ENCODE results near the gene CUL1.

CUL1 gene

DNA sequence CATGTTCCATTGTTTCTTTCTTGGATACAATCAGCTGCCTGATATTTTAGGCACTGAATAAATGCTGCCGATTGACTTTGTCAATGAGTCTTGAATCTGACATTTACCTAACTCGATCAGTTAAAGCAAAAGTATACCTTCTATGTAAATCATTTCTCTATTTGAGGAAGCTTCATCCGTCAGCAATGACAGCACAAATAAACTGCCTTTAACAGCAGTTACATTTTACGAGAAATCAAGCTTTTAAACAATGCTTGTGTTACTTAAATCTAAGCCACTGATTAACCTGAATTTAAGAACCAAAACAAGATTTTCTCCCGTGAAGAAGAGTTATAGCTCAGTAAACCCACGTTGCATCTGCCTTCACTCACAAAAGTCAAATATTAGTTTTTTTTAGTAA lies 71.3 kb downstream of the CUL1 start:
- no peak for DNase-seq

DNA sequence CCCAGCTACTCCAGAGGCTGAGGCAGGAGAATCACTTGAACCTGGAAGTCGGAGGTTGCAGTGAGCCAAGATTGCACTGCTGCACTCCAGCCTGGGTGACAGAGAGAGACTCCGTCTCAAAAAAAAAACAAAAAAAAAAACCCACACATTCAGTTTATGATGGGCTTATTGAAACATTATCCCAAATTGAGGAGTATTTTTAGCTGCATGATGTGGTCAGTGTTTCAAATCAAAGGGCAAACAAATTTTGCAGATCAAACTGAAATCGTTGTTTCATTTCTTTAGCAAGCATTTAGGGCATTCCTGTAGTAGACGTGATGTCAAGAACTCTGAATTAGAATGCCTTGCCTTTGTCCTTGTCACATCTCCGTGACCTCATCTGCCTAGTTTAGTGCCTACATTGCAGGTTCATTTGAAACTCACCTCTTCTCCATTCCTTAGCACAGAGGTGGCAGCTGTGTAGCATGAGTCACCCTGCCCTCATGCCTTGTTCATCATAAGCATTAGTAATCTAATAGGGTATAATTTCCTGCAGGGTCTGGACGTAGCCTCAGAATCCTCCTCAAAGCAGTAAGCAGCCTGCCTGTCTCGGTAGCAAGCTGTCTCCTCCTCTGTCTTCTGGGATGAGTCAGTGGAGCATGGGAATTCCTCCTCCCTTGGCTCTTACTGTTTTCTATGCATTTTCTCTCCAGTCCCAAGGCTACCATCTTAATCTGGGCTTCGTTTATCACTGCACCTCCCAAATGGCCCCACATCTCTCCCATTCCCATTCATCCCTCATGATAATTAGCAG lies 73.8 kb downstream of the CUL1 start:
- DNase-seq: peak; percentile 81

DNA sequence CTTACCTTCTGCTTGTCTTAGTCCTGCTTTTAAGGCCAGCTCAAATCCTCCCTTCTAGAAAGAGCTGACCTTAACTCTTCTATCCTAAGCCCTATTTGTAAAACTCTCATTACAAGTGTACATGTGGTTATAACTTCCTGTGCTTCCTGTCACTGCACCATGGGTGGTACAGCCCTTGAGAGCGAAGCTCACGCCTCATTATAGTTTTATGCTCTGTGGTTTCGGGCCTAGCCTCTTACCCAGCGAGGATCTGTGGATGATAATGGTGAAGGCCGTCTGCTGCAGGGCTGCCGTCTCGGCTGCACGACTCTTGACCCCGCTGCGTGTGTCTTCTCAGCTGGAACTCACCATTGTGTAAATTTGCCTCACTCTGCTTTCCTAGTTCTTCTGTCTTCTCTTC lies 74.6 kb downstream of the CUL1 start:
- DNase-seq: no peak

DNA sequence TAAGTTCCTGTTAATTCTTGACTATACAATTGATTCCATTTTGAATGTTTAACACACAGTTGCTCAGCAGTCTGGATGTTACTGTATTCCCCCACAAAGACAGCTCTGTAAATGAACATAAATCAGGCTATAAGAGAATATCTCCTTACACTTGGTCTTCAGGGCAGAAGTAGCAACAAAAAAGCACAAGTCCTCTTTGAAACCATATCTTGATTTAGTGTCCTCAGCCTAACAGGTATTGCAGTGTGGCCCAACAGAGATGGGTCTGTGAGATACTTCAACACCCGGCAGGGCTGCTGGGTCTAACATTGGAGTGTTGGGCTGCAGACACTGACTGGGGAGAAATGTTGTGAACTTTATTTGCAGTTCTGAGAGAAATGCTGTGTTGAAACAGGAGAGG lies 75.8 kb downstream of the CUL1 start:
- no peak for DNase-seq

DNA sequence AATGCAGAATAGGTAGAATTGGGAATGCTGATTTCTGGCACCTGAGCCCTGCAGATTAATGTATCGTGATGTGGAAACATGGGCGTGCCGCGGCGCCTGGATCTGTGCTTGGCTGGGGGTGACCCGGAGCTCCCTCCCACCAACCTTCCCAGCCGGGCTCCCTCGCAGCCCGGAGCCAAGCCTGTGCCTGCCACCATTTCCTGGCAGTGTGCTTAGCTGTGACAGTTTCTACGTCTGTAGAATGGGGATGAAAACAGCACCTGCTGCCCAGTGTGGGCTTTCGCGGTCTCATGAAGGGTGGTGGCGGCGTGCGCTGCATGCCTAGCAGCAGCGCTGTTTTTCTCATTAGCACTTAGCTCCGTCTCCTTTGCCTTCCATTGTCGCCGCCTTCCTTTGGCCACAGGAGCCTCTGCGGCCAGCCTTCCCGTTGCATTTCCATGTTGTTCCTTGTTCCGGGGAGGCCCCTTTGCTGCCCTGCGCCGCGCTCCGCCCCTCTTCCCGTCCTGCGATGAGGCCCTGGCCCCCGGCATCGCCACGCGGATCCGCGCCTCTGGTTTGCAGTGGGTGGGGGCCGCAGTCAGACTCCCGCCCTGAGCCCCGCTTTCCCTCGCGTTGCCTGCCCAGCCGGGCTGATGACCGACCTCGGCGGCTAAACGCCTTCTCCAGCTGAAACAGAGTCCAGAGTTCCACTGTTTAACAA lies 84.2 kb downstream of the CUL1 start:
- no peak for DNase-seq

DNA sequence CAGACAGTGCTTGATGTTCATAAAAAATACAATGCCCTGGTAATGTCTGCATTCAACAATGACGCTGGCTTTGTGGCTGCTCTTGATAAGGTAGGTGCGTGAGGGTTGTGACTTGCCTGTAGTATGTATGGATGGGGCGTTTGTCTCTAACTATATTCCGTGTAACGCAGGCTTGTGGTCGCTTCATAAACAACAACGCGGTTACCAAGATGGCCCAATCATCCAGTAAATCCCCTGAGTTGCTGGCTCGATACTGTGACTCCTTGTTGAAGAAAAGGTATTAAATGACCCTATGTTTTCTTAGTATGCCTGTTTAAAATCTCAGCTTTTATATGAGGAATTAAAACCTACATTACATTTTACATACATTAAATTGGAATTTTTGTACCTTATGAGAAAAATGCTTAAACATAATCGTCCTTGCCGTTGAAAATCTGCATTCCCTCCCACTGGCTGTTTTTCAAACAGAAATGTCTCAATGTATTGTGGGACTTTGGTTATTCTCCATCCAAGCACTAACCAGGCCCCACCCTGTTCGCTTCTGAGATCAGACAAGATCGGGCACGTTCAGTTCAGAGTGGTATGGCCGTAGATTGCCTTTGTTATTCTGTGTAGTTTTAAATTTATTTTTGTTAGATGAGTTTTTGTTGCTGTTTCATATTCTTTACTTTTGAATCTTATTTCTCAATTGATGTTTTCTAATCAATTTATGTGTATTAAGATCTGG lies 85.3 kb downstream of the CUL1 start:
- no peak for DNase-seq

DNA sequence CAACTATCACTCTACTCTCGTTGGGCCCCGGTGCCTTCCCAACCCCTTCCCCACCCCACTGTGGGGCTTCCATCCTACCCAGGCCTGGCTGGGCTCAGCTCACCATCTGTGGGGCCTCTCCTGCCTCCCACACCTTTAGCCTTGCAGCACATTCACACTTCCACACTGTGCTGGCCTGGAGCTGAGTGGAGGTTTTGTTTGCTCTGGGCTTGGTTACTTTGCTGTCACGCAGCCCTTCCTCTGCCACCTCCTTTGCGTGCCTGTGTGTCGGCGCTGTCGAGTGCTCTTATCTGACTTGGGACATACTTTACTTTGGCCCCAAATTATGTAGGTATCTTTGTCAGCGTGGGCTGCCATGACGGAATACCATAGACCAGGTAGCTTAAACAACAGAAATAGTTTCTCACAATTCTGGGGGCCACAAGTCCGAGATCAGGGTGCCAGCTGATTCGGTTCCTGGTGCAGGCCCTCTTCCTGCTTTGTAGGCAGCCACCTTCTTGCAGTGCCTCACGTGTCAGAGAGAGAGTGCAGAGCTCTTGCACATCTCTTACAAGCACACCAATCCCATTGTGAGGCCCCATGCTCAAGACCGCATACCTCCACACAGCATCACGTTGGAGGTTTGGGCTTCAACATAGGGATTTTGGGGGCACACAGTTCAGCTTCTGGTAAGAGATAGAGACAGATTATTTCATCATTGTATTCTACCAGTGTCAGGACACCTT lies 89.0 kb downstream of the CUL1 start:
- no peak for DNase-seq

DNA sequence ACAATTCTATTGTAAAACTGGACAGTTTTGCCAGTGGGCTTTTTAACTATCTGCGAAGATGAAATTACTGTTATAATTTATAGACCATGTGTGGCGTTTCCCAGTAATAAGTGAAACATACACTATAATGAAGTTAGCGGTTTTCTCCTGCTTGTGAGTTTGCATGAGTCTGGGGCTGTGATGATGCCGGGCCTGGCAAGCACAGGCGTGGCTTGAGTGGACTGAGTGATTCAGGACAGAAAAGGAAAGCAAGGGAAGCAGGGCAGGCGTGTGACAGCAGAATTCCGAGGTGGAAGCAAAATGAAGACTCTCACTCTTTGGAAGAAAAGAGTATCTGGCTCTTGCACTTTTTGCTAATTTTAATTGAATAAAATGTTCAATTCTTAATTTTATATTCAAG lies 90.5 kb downstream of the CUL1 start:
- no peak for DNase-seq

DNA sequence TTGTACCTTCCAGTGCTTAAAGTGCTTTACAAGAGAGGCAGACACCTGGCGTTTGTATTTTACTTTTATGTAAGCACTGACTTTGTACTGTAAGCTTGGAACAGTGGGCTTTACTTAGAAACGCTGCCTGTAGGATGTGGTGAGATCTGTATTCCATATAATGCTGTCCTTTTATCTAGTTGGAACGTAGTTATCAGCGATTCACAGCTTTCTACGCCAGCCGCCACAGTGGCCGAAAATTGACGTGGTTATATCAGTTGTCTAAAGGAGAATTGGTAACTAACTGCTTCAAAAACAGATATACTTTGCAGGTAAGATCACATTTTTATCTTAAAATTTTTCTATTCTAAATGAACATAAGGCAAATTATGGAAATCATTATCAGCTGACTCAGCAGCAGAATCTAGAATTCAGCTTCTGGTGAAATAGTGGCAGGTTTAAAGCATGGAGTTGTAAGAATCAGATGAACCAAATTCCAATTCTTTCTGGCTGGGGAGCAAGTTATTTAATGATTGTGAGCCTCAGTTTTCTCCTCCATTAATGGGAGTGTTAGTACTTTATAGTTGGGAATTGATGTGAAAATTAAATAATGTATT lies 91.5 kb downstream of the CUL1 start:
- no peak for DNase-seq

DNA sequence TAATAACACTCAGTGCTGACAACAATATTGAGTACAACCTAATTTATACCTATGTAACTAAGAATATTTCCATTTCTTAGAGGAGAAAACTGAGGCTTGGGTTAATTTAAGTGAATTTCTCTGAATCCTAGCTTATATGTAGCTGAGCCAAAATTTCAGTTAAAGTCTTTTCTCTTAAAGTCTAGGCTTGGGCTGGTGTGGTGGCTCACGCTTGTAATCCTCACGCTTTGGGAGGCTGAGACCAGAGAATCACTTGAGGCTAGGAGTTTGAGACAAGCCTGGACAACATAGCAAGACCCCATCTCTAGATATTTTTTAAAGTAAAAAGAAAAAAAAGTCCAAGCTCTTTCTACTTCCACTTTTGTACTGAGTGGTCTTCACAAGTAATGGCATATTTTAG lies 92.1 kb downstream of the CUL1 start:
- DNase-seq: no peak

DNA sequence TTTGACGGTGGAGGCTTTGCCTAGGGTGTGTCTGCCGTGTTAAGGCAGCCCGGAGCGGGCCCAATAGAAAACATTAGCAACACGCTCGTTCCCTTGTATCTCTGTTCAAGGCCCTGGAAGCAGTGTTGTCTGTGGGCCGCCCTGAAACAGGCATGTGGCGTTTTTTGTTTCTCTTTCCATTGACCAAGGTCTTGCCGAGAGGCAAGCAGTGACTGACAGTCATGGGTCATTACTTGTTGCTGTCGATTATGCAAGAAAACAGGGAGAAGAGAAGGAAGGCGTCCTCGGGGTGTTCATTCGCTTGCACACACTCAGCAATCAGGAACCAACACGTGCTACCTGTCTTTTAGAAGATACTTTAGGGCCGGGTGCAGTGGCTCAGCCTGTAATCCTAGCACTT lies 92.8 kb downstream of the CUL1 start:
- no peak for DNase-seq

DNA sequence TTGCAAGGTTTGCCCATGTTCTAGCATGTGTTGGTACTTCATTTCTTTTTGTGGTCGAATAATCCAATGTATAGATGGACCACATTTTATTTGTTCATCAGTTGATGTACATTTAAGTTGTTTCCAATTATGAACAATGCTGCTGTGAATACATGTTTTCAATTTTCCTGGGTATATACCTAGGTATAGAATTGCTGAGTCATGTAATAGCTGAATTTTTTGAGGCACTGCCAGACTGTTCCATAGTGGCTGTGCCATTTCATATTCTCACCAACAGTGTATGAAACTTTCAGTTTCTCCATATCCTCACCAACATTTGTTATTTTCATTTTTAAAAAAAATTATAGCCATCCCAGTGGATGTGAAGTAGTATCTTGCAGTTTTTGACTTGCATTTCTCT lies 94.9 kb downstream of the CUL1 start:
- no peak for DNase-seq

DNA sequence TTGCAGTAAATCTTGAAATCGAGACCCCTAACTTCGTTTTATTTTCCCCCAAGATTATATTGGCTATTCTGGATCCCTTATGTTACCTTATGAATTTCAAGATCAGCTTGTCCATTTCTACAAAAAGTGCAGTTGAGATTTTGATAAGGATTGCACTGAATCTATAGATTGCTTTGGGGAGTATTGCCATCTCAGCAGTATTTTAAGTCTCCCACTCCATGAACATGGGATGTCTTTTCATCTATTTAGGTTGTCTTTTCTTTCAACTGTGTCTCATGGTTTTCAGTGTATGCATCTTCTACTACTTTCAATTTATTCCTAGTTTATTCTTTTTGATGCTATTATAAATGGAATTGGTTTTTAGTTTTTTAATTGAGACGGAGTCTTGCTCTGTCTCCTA lies 95.8 kb downstream of the CUL1 start:
- no peak for DNase-seq

DNA sequence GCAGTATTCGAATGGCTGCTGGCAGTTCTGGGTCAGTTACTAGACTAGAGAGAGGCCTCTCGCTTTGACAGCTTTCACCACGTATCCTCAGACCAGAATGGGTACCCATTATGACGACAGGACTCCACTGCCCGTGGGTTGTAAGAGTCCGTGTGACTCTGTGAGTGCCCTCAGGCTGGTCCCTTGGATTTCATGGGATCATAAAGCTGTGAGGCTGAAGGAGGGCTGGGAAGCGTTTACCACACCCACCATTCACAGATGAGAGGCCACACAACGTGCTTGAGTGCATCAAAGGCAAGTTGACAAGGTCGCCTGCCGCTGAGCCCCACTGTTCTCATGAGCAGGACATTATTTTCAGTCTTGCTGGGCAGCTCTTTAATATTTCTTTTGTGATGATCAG lies 98.1 kb downstream of the CUL1 start:
- no peak for DNase-seq

DNA sequence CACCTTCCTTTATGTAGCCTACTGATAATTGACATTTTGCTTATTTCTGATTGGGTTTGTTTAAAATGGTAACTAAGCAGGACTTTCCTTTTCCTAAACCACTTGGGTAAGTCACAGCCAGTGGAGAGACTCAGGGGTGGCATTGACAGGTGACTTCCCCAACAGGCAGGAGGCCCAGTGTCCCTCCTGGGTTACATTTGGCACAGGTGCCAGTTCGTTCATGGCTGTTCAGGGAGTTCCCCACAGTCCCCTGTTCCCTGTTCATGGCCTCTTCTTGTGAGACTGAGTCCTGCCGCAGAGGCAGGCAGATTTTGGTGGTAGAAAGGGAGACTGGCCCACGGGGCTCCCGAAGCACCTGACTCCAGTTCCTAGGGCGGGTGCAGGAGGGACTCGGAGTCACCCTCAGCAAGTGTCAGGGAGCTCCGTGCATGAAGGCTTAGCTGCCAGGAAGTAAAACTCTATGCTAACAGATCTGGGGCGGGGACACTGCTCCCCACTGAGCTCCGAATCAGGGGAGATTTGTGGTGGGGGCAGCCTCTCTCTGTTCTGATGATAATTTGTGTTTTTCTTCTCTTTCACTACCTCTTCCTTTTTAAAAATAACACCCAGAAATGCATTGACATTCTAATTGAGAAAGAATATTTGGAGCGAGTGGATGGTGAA lies 101.3 kb downstream of the CUL1 start:
- DNase-seq: no peak

DNA sequence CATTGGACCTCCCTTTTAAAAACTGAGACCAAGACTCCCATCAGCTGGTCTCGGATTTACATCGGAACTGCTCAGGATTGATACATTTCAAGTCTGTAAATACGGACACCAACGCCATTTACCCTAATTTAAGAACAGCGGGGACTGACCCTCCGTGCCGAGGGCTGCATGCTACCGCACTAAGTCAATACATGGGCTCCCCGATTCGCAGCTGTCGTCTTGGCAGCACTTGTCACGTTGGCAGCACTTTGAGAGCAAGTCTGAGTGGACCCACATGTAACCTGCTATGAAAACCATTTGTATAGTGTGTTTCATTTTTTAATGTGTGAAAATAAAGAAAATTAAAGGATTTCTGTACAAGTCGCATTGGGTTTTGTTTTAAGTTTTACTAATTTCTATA lies 102.0 kb downstream of the CUL1 start:
- DNase-seq: no peak

DNA sequence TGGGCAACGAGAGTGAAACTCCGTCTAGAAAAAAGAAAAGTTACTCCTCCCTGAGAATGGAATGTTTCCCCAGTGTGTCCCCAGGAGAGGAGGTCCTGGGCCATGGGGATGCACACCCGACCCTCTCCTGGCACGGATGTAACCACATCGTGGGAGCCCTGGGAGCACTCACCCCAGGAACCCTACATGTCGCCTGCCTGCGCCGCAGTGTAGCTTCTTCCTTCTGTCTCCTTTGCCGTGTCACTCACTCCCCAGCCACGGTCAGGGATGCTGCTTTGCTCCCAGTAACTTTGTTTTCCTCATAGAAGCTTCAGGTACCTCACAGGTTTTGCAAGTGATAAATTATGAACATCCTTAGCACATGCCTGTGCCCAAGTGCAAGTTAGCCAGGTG lies 103.4 kb downstream of the CUL1 start:
- no peak for DNase-seq

DNA sequence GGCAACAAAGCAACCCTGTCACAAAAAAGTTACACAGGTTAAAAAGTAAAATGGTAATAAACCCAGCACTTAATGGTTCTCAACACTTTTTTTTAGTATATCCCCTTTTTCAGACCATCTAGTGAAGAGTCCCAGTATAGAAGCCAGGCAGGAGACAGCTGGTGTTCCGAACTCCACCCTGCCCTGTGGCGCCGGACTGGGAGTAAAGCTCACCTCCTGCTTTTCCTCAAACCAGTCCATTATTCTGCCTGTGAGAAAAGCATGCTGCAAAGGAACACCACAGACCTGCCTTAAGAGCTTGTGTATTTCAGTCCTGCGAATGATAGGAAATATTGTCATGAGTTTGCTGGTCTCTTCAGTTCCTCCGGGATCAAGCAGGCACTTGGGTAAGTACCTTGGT lies 104.4 kb downstream of the CUL1 start:
- DNase-seq: no peak

DNA sequence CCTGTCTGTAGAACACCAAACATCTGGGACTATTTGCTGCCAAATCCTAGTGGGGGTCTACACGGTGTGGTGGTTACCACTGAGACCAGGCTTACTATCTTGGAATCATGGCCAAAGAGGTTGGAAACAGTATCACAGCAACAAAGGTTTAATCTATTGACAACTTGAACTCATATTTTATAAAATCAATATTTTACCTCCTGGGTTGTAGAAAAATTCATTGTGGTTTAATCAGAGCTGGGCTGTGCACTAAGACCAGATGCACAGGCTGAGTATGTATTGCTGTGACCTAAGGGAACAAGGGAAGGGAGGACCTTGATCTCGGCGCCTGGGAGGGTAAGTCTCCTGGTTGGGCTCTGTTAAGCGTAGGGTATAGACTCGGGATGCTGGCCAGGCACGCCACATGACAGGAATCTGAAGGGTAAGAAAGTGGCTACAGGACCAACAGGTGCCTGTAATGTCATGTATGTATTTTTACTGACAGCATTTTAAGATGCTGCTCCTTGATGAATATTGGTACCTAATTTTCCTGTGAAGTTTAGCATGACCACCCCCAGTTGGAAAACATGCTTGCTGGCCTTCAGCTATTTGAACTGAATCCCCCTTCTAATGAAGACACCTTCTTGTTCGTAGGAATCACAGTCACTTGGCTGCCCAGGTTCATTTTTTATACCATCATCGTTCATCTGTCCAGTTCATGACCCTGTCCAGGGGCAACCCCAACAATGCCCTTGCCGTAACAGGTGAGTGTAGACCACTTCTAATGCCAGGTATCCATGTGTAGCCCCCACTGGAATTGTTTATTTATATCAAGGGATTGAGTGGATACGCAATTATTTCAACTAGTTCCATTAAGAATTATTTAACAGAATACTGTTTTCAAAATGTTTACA lies 105.9 kb downstream of the CUL1 start:
- DNase-seq: no peak

DNA sequence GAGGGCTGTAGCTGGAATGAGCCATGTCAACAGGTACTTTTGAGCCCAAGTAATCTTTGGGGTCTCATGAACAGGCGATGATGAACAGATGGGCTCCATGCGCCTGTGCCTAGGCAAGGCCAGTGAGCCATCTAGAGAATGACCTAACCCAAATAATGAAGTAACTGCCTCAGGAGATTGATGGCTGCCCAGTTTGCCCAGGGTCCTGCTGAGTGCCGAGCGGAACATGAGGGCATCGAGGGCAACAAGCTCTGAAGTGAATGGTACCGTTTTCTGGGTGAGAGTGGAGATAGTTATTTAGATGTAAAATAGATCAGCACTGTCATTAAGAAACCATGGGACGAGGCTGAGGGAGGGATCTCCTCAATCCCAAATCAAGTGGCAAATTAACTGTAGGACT lies 107.5 kb downstream of the CUL1 start:
- DNase-seq: no peak

DNA sequence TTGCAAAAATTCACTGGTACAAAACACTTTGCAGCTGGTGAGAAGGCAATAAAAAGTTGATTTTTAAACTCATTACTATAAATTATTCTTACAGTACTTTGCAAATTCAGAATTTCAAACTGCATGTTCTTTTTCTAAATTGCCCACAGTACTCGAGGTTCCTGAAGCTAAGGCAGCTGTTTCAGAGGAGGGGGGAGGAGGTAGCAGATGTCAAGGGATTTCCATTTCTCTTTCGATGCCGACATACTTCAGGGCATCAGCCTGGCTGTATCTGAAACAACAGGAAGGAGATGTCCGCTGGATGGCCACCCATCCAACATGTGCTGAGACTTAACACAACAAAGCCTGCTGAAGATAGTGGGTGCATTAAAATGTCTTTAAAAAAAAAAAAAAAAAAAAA lies 108.7 kb downstream of the CUL1 start:
- no peak for DNase-seq
